ENCODE data around the gene PIP5K1A. TPM values are rescaled to one million over a fixed set of nuclear protein-coding genes. Genes with fewer than 3 reads are reported as not detected.
A peak's percentile ranks its signal among the peaks of the same experiment; 100 is the strongest.

PIP5K1A gene
- total RNA-seq, 1 donor from 2014 or later, result 77.7 TPM

DNA sequence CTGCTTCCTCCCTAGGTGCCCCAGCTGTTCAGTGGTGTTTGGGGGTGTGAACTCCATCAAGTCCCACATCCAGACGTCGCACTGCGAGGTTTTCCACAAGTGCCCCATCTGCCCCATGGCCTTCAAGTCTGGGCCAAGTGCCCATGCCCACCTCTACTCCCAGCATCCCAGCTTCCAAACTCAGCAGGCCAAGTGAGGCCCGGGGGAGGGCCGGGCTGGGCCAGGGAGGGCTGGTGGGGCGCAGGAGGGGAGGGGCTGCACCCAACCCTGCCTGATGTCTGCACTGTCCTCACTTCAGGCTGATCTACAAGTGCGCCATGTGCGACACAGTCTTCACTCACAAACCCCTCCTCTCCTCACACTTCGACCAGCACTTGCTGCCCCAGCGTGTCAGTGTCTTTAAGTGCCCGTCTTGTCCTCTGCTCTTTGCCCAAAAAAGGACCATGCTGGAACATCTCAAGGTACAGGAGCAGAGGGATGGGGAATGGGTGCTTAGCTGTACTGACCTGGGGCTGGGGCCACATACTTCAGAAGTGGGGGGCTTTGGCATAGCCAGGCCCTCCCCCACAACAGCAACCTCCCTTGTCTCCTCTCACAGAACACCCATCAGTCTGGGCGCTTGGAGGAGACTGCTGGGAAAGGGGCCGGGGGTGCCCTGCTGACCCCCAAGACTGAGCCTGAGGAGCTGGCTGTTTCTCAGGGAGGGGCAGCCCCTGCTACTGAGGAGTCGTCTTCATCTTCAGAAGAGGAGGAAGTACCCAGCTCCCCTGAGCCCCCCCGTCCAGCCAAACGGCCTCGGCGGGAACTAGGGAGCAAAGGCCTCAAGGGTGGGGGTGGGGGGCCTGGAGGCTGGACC, 91.0 kb downstream of the PIP5K1A start:
- ATAC-seq (ENCODE audit: low read depth) (no peak), DNase-seq (no peak)
- CTCF ChIA-PET, result no interaction called here
- no peaks in the 10 kb centered on the region for H3K27me3 Mint-ChIP-seq
- intact Hi-C loops (cut with micrococcal nuclease), result no loop called here
- POLR2A ChIA-PET, result interaction anchor here (0.5 to 1.6 kb wide), 3 partner anchors 12 to 1138 kb away, joined by 3 to 8 read pairs (median 6); partner anchors contain the start of gene PI4KB
- H3K4me1 Mint-ChIP-seq, result peaks cover 23% of the 10 kb centered on the region
- no peak overlapping the region for H3K4me3 Mint-ChIP-seq
- peak overlapping the region; percentile 27 for H3K27ac Mint-ChIP-seq
- TF ChIP-seq, protein P1, sequence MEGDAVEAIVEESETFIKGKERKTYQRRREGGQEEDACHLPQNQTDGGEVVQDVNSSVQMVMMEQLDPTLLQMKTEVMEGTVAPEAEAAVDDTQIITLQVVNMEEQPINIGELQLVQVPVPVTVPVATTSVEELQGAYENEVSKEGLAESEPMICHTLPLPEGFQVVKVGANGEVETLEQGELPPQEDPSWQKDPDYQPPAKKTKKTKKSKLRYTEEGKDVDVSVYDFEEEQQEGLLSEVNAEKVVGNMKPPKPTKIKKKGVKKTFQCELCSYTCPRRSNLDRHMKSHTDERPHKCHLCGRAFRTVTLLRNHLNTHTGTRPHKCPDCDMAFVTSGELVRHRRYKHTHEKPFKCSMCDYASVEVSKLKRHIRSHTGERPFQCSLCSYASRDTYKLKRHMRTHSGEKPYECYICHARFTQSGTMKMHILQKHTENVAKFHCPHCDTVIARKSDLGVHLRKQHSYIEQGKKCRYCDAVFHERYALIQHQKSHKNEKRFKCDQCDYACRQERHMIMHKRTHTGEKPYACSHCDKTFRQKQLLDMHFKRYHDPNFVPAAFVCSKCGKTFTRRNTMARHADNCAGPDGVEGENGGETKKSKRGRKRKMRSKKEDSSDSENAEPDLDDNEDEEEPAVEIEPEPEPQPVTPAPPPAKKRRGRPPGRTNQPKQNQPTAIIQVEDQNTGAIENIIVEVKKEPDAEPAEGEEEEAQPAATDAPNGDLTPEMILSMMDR (IDR thresholded peaks at IDR 0.05), result no peak
- peaks cover 89% of the 10 kb centered on the region for H3K36me3 Mint-ChIP-seq (ENCODE audit: low read depth)
- no peaks in the 10 kb centered on the region for H3K9me3 Mint-ChIP-seq

DNA sequence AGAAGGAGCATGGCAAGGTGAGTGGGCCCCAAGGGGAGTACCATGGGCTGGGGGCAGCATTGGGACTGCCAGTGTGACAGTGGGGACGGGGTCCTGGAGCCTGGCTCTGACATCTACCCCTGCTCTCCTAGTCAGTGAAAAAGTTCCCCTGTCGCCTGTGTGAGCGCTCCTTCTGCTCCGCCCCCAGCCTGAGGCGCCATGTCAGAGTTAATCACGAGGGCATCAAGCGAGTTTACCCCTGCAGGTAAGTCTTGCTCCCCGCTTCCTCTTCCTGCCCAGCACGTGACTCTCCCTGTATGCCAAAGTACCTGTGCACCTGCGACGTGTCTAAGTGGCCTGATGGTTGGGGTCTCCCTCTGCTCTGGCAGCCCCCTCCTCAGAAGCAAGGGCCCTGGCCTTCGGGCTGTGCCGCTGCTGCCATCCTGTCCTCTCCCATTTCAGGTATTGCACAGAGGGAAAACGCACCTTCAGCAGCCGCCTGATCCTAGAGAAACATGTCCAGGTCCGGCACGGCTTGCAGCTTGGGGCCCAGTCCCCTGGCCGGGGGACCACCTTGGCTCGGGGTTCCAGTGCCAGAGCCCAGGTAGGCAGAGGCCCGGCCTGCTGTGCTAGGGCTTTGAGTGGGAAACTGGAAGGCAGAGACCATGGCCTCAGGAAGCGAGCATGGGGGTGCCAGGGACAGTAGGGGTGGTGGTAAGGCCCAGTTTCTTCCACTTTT, 91.8 kb downstream of the PIP5K1A start:
- DNase-seq (no peak), ATAC-seq (ENCODE audit: low read depth) (no peak)
- POLR2A ChIA-PET, result interaction anchor here (1.0 to 1.6 kb wide), 2 partner anchors 12 to 37 kb away, joined by 3 to 6 read pairs; partner anchors contain the start of gene PI4KB
- intact Hi-C loops (cut with micrococcal nuclease), result no loop called here
- TF ChIP-seq, protein P1 (IDR thresholded peaks at IDR 0.05), result no peak
- Mint-ChIP-seq H3K27me3 (no peaks in the 10 kb centered on the region), H3K4me1 (peaks cover 16% of the 10 kb centered on the region), H3K27ac (no peak overlapping the region), H3K9me3 (no peaks in the 10 kb centered on the region), H3K4me3 (no peak overlapping the region), H3K36me3 (ENCODE audit: low read depth) (peaks cover 93% of the 10 kb centered on the region)
- CTCF ChIA-PET, result no interaction called here

DNA sequence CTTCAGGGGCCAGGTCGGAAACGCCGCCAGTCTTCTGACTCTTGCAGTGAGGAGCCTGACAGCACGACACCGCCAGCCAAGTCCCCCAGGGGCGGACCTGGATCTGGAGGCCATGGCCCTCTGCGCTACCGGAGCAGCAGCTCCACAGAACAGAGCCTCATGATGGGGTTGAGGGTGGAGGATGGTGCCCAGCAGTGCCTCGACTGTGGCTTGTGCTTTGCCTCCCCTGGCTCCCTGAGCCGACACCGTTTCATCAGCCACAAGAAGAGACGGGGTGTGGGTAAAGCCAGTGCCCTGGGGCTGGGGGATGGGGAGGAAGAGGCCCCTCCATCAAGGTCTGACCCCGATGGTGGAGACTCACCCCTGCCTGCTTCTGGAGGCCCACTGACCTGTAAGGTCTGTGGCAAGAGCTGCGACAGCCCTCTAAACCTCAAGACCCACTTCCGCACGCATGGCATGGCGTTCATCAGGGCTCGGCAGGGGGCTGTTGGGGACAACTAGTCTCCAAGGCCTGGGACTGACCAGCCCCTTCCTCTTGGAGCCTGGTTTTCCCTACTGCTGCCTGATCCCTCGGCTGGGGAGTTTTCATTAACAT, 92.5 kb downstream of the PIP5K1A start:
- peaks cover 93% of the 10 kb centered on the region for H3K36me3 Mint-ChIP-seq (ENCODE audit: low read depth)
- POLR2A ChIA-PET, result no interaction called here
- CTCF ChIA-PET, result no interaction called here
- TF ChIP-seq, protein P1 (IDR thresholded peaks at IDR 0.05), result no peak
- intact Hi-C loops (cut with micrococcal nuclease), result no loop called here
- no peak overlapping the region for H3K27ac Mint-ChIP-seq
- H3K4me1 Mint-ChIP-seq, result peaks cover 16% of the 10 kb centered on the region
- DNase-seq (no peak), ATAC-seq (ENCODE audit: low read depth) (no peak)
- no peak overlapping the region for H3K4me3 Mint-ChIP-seq
- H3K9me3 Mint-ChIP-seq, result no peaks in the 10 kb centered on the region
- no peaks in the 10 kb centered on the region for H3K27me3 Mint-ChIP-seq

DNA sequence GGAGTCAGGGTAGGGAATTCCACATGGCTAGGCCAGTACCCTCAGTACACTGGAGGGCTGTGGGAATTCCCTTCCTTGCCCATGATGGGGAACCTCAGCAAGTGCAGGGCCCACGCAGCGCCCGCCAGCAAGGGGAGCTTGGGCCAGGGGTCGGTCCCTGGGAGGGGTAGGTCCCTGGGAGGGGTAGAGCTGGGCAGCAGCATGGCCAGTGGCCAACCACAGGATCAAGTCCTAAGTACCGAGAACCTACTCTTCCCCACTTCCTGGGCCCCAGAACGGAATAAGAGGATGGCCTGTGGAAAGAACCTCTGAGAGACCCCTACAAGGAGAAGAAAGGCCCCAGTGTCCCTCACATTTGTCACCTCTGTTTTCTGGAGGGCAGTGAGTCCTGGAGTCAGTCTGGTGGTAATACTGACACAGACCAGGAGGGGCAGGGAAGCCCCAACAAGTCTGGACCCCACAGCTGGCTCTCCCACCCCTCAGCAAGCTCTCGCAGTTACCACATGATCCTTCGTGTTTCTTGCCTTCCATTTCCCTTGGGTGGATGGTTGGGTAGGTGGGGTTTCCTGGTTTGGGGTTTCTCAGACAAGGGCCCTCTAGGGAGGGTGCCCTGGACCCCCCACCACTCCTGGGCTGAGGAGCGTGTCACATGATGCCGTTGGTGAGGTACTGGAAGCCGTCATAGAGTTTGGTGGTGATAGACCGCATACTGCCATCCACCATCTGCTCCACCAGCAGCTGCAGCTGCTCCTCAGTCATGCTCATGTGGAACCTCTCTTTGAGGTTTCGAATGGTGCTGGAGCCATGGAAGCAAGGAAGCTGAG, 94.1 kb downstream of the PIP5K1A start:
- DNase-seq, result no peak
- POLR2A ChIA-PET, result interaction anchor here (0.6 to 1.0 kb wide), 2 partner anchors 11 to 534 kb away, joined by 3 read pairs; no protein-coding TSS in a partner anchor
- CTCF ChIA-PET, result no interaction called here
- H3K9me3 Mint-ChIP-seq, result no peaks in the 10 kb centered on the region
- intact Hi-C loops (cut with micrococcal nuclease), result no loop called here
- H3K27me3 Mint-ChIP-seq, result no peaks in the 10 kb centered on the region
- ATAC-seq (ENCODE audit: low read depth), result peak; percentile 51
- H3K4me1 Mint-ChIP-seq, result peaks cover 13% of the 10 kb centered on the region
- TF ChIP-seq, protein P1 (IDR thresholded peaks at IDR 0.05), result no peak
- no peak overlapping the region for H3K4me3 Mint-ChIP-seq
- peaks cover 87% of the 10 kb centered on the region for H3K36me3 Mint-ChIP-seq (ENCODE audit: low read depth)
- H3K27ac Mint-ChIP-seq, result peak overlapping the region; percentile 65

All from activated B cell treated with CpG ODN at 0.5 μM for 24 hours (primary cell).